HG03175 (cell line): Measurements from ENCODE around the gene THRAP3.
A peak's percentile ranks its signal among the peaks of the same experiment; 100 is the strongest.
"Not testable (repeated sequence)": the region's sequence is repeated elsewhere in the genome, so short reads cannot be mapped to it uniquely, and the experiment has no call there.

Experiments
- ATAC-seq: cut with Tn5 transposase; IDR thresholded peaks from one replicate; pipeline ENCODE4 v1.9.1; 2021; ENCODE audit warnings: mild to moderate bottlenecking, moderate library complexity; ENCODE audit not compliant: unreplicated experiment

Gene THRAP3, protein sequence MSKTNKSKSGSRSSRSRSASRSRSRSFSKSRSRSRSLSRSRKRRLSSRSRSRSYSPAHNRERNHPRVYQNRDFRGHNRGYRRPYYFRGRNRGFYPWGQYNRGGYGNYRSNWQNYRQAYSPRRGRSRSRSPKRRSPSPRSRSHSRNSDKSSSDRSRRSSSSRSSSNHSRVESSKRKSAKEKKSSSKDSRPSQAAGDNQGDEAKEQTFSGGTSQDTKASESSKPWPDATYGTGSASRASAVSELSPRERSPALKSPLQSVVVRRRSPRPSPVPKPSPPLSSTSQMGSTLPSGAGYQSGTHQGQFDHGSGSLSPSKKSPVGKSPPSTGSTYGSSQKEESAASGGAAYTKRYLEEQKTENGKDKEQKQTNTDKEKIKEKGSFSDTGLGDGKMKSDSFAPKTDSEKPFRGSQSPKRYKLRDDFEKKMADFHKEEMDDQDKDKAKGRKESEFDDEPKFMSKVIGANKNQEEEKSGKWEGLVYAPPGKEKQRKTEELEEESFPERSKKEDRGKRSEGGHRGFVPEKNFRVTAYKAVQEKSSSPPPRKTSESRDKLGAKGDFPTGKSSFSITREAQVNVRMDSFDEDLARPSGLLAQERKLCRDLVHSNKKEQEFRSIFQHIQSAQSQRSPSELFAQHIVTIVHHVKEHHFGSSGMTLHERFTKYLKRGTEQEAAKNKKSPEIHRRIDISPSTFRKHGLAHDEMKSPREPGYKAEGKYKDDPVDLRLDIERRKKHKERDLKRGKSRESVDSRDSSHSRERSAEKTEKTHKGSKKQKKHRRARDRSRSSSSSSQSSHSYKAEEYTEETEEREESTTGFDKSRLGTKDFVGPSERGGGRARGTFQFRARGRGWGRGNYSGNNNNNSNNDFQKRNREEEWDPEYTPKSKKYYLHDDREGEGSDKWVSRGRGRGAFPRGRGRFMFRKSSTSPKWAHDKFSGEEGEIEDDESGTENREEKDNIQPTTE

DNA sequence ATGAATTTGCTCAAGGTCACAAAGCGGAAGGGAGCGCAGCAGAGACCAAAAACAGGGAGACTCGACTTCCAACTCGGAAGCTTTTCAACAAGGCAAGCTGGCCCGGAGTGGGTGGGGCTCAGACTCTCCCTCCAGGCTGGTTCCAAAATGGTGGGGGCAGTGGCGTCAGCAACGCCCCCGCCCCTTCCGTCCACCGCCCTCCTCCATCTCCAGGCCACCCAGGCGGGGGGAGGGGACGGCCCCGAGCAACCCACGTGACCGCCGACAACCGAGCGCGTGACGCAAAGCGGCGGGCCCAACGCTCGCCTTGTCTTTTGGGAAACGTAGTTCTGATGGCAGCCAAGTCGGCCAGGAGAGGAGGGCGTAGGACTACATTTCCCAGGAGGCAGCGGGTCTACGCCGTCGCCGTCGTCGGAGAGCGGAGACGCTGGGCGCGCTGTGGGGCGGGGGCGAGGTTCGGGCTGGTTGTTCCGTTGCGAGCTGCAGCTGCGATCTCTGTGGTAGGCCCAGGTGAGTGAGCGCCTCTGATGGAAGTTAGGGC lies at the start of gene THRAP3:
THRAP3 (plus strand) TSS at position 448 of the 541 bp plus-strand sequence. CDS start 58,121 bp downstream, outside the sequence.
- ATAC-seq: peak; percentile 92

DNA sequence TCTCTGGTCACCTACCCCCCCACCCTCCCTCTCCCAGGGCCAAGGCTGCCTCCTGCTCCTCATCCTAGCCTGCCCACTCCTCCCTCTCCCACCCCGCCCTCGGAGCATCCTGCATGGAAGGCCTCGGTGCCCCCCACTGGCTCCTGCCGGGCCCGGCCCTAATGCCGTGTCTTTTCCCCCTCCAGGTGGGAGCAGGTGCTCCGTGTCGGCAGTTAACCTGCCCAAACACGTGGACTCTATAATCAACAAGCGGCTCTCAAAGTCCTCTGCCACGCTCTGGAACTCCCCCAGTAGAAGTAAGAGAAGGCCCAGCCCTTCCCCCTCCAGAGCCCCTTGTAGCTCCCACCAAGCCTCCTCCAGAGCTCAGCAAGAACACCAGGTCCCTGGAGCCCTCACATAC lies 49.5 kb upstream of the THRAP3 start:
- ATAC-seq: no peak

DNA sequence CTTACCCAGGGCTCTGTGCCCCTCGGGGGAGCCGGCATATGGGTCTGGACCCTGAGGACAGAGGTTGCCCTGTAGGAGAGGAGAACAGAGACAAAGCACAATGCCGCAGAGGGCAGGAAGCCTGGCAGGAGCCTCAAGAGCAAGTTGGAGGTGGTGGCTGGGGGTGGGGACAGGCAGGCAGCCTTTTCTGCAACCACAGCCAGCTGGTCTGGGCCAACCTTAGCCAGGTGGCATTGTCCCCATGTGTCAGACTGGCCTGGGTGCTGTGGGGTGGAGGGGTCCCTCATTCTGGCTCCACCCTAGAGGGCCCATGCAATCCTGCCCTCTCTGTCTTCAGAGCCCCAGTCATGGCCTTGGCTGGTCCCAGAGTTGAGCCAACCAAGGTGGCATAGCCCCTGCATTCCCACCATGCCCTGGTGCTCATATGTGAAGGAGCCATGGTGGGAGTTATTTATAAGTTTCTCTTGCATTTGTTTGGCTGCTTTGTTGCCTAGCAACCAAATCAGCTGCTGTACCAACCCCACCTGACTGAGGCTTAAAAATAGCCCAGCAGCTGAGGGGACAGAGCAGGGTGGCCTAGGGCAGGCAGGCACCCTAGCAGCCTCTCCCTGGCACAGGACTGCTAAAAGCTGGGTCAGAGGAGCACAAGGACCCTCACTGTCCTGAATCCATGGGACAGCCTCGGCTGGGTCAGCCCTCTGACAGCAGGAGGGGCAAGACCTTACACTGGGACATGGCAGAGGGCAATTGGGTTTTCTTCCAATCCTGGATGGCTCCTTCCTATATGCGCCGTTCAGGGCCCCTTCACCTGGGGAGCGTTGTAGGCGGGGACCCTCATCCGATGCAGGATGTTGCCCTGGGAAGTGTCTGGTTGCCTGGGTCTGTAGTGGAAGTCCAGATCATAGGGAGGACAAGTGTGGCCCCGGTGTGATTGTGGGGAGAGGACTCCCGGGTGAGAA lies 48.8 kb upstream of the THRAP3 start:
- ATAC-seq: no peak

DNA sequence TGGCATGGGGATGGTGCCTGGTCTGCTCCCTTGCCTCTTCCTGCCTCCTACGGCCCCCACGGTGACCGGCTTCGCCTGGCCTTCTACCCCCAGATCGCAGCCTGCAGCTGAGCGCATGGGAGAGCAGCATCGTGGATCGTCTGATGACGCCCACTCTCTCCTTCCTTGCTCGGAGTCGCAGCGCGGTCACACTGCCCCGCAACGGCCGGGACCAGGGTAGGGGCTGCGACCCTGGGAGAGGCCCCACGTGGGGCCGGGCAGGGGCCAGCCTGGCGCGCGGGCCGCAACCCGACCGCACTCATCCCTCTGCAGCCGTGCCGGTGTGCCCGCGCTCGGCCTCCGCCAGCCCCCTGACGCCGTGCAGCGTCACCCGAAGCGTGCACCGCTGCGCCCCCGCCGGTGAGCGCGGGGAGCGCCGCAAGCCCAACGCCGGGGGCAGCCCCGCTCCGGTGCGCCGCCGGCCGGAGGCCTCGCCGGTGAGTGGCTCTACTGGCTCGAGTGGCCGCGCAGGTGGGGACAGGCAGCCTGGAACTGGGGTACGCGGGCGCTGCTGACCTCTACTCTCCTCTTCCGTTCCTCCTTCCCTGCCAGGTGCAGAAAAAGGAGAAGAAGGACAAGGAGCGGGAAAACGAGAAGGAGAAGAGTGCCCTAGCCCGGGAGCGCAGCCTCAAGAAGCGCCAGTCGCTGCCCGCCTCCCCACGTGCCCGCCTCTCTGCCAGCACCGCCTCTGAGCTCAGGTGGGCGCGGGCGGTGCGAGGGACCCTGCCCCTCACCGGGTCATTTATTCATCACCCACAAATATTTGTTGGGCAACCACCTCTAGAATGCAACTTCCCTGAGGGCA lies 47.9 kb upstream of the THRAP3 start:
- ATAC-seq: no peak

DNA sequence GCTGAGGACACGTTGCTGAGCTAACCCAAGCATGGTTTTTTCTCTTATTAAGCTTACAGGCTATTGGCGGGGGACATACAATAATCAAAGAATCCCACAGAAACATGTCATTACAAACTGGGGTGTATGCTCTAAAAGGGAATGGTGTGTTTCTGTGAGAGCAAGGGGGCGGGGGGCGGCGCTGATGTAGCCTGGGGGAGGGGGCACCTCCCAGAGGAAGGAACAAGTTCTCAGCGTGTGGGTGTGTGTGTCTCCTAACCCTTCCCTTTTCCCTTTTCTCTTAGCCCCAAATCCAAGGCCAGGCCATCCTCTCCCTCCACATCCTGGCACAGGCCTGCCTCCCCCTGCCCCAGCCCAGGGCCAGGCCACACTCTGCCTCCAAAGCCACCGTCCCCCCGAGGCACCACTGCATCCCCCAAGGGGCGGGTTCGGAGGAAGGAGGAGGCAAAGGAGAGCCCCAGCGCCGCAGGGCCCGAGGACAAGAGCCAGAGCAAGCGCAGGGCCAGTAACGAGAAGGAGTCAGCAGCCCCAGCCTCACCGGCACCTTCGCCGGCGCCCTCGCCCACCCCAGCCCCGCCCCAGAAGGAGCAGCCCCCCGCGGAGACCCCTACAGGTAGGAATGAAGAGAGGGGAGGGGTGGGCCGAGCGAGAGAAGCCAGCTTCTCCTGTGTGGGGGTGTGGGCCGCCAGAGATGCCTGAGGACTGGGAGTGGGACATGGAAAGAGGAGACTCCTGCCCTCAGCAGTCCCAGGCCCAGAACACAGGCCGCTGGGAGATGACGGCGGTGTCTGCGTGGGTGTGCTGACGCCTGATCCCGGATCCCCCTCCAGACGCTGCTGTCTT lies 46.4 kb upstream of the THRAP3 start:
- no peak for ATAC-seq

GRCh38 chr1:36178471-36179219 lies 45.6 kb upstream of the THRAP3 start:
- ATAC-seq: no peak

DNA sequence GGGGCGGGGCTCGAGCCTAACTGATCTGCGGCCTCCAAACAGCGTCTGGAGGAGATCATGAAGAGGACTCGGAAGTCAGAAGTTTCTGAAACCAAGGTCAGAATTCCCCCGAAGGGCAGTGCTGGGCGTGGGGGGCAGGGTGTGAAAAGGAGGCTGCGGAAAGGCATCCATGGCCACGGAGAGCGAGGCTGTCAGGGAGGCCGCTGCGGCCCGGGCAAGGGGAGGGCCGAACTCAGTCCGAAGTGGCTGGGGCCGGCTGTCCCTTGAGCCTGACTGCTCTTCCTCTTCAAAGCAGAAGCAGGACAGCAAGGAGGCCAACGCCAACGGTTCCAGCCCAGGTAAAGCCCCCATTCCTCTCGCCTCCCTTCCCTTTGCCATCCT lies 45.0 kb upstream of the THRAP3 start:
- ATAC-seq: no peak

- ATAC-seq: no peak
These were observed 41.5 kb upstream of the THRAP3 start for GRCh38 chr1:36182734-36183133.

GRCh38 chr1:36183309-36183856 lies 40.9 kb upstream of the THRAP3 start:
- ATAC-seq: no peak

- peak; percentile 68 for ATAC-seq
These were observed 36.2 kb upstream of the THRAP3 start for GRCh38 chr1:36187800-36188593.

DNA sequence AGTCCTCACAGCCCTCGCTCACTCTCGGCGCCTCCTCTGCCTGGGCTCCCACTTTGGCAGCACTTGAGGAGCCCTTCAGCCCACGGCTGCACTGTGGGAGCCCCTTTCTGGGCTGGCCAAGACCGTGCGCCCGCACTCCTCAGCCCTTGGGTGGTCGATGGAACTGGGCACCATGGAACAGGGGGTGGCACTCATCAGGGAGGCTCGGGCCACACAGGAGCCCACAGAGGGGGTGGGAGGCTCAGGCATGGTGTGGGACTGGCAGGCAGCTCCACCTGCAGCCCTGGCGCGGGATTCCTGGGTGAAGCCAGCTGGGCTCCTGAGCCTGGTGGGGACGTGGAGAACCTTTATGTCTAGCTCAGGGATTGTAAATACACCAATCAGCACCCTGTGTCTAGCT lies 27.4 kb upstream of the THRAP3 start:
- not testable (repeated sequence) for ATAC-seq

- no peak for ATAC-seq
These were observed 25.6 kb upstream of the THRAP3 start for GRCh38 chr1:36198641-36199040.

DNA sequence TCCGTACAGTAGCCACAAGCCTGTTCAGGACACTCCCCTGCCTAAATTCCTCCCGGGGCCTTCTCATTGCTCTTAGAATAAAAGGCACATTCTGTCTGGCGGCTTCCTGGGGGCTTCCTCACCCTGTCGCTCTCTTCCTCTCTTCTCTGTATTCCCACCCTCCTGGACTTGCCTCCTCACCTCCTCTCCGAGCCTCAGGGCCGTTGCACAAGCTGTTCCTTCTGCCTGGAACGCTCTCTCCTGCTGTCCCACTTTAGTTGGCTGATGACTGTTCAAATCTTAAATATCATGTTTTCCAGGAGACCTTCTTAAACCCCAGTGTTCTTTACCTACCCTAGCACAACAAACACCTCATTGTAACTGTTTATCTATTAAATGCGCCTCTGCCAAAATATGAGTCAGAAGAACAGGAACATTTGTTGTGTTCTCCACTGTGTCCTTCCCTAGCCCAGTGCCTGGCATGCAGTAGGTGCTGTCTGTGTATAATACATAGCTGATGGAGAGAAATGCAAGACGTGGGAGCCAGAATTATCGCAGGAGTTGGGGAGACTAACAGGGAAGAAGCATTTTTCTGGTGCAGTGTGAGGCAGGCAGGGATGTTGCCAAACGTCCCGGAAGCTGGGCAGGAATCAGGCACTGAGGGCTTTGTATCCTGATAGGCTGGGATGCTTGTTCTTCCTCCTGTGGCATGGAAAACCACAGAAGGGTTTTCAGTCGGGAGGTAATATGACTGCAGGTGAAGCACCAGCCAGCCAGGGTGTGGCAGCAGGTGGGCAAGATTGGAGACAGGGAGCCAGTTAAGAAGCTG lies 24.1 kb upstream of the THRAP3 start:
- ATAC-seq: no peak

DNA sequence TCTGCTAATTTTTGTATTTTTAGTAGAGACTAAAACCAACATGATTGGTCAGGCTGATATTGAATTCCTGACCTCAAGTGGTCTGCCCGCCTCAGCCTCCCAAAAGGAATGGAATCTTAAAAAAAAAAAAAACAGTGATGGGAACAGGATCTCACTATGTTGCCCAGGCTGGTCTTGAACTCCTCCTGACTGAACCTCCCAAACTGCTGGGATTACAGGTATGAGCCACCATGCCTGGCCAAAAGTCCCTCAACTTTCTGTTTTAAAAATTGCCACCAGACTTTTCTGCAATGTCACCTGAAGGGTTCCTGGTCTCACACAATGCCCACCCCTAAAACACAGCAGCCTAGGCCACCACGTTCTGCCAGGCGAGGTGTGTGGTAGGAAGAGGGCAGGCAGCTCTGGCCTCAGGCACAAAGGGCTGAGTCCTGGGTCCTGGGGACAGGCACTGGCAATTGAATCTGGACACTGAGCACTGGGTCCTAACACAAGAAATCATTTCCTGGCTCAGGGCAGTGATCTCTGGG lies 21.2 kb upstream of the THRAP3 start:
- ATAC-seq: no peak

GRCh38 chr1:36203554-36204346 lies 20.5 kb upstream of the THRAP3 start:
- ATAC-seq: no peak
